ENCODE results near the gene C14orf180. TPM values are rescaled to one million over a fixed set of nuclear protein-coding genes. Genes with fewer than 3 reads are reported as not detected.

Gene C14orf180
- total RNA-seq, 4 donors from 2014 or later, result 0.13 to 1.5 (median 0.53) TPM

DNA sequence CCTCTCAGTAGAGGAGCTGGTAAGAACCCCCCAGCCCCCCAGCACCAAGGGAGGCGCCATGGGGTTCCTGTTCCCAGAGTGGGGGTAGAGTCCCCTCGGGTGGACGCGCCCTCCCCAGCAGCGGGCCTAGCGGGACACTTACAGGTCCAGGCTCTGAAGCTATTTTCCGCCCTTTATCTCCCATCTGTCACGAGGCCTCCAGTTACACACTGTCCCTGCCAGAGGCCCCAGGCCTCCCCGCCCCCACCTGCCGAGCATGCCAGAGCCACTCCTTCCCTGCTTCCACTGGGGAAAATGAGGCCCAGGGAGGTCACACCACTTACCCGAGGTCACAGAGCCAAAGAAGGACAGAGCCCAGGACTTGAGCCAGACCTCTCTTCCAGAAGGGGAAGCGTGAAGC lies 3.1 kb downstream of the C14orf180 start:
- intact Hi-C loops (cut with DNase I), result no loop called here
- Histone ChIP-seq H3K4me3 (replicated peaks in 1 of 3) (no peak overlapping the region), H3K9me3 (no peaks in the 10 kb centered on the region), H3K36me3 (no peaks in the 10 kb centered on the region), H3K27ac (peak overlapping the region in 1 of 3 donors; percentile 12), H3K27me3 (no peaks in the 10 kb centered on the region), H3K4me1 (peaks cover 24 to 31% of the 10 kb centered on the region in 2 donors)
- 56 to 67% methylated on average over 11 of the region's 12 CpGs for WGBS, 2 donors
- TF ChIP-seq POLR2A (IDR thresholded peaks at IDR 0.05), result no peak
- TF ChIP-seq, protein P1, sequence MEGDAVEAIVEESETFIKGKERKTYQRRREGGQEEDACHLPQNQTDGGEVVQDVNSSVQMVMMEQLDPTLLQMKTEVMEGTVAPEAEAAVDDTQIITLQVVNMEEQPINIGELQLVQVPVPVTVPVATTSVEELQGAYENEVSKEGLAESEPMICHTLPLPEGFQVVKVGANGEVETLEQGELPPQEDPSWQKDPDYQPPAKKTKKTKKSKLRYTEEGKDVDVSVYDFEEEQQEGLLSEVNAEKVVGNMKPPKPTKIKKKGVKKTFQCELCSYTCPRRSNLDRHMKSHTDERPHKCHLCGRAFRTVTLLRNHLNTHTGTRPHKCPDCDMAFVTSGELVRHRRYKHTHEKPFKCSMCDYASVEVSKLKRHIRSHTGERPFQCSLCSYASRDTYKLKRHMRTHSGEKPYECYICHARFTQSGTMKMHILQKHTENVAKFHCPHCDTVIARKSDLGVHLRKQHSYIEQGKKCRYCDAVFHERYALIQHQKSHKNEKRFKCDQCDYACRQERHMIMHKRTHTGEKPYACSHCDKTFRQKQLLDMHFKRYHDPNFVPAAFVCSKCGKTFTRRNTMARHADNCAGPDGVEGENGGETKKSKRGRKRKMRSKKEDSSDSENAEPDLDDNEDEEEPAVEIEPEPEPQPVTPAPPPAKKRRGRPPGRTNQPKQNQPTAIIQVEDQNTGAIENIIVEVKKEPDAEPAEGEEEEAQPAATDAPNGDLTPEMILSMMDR (IDR thresholded peaks at IDR 0.05), result no peak
- peak; percentile 13 to 17 for DNase-seq

DNA sequence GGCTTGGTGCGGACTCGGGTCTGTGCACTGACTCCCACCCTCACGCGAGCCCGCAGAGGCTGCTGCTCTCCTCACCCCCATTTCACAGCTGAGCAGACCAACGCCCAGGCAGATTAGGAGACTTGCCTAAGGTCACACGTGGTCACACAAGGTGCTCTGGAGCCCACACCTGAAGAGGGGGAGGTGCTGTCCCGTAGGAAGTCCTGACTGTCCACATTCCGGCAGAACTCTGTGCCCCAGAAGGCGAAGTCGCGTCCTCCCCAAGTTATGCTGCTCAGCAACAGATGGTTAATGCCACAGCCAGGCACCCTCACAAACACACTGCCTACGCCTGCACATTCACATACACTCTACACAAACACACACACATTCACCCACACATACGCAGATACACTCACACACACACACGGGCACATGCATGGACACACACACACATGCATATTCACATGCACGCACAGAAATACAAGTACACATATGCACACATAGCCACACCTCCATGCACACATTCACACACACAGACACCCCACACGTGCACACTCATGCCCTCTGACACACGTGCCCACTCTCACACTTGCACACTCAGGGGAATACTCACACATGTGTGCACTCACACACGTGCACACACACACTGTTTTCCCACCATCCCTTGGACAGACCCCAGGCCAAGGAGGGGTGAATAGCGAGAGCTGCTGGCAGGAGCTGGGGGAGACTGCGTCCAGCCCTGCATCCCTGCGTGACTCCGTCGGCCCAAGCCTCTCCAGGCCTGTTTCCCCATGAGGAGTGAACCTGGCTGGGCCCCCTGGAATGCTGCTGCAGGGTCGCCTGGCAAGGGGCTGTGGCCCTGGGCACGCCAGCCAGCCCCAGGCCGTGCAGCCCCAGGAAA lies 4.1 kb downstream of the C14orf180 start:
- intact Hi-C loops (cut with DNase I), result no loop called here
- no peaks in the 10 kb centered on the region for H3K27me3 ChIP-seq
- no peaks in the 10 kb centered on the region for H3K9me3 ChIP-seq
- no peak overlapping the region for H3K27ac ChIP-seq
- H3K4me1 ChIP-seq, result peaks cover 24 to 31% of the 10 kb centered on the region in 2 donors
- TF ChIP-seq POLR2A (IDR thresholded peaks at IDR 0.05), result no peak
- TF ChIP-seq, protein P1 (IDR thresholded peaks at IDR 0.05), result no peak
- no peak overlapping the region for H3K4me3 ChIP-seq (replicated peaks in 1 of 3)
- WGBS, 2 donors, result 79% methylated on average over 21 to 27 of the region's 27 CpGs
- no peak for DNase-seq
- H3K36me3 ChIP-seq, result no peaks in the 10 kb centered on the region

DNA sequence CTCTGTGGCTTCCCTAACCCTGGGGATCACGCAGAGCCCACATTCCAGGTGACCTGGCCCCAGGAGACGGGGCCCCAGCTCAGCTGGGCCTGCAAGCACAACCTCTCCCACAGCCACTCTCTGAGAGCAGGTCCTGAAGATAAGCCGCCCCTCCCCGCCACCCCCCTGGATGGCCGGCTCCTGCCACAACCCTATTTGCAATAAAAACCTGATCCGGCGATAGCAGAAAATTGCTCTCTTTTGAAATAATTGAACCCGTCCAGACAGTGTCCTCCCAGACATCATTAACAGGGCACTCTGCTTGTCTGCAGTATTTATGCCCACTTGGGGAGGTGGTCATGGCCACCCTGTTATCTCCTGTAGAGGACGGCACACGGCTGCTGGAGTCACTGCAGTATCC lies 5.0 kb downstream of the C14orf180 start:
- no peaks in the 10 kb centered on the region for H3K9me3 ChIP-seq
- intact Hi-C loops (cut with DNase I), result no loop called here
- 86 to 88% methylated on average over 8 to 10 of the region's 10 CpGs for WGBS, 2 donors

DNA sequence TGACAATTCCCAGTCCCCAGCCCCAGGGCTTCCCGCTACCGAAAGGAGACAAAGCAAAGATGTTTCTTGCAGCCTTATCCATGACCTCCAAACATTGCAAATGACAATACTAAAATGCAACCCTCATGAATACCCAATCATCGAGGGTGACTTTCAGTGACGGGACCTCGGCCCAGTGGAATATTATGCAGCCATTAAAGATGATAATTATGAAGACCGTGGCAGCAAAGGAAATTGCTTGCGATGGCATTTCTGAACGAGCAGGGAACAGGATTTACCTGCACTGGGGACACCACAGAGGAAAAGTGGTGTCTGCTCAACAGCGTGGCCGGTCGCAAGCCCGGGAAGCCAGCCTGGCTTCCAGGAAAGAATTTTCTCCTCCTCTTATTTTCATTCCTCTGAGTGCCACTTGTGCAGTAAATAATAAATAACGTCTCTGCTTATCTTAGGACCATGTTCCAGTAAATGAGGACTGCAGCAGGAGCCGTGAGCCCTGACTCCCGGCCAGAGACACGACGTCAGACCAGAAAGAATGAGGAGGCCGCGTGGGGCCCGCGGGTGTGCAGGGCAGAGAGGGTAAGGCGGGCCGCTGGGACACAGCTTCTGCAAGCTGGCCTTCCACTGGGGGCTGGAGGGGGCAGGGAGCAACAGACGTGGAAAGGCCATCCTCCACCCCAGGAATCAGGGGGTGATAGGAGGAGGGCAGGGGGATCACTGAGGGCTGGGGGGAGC lies 6.6 kb downstream of the C14orf180 start:
- no peak for TF ChIP-seq POLR2A (IDR thresholded peaks at IDR 0.05)
- TF ChIP-seq, protein P1 (IDR thresholded peaks at IDR 0.05), result no peak
- no peak for DNase-seq
- Histone ChIP-seq H3K27me3 (no peaks in the 10 kb centered on the region), H3K9me3 (no peaks in the 10 kb centered on the region), H3K4me3 (replicated peaks in 1 of 3) (no peak overlapping the region), H3K27ac (no peak overlapping the region), H3K36me3 (no peaks in the 10 kb centered on the region), H3K4me1 (peaks cover 3 to 7% of the 10 kb centered on the region in 2 donors)
- intact Hi-C loops (cut with DNase I), result no loop called here
- WGBS, 2 donors, result 69 to 78% methylated on average over 20 to 24 of the region's 24 CpGs

More for the DNA sequence above, 5.0 kb downstream of the C14orf180 start:
- H3K27me3 ChIP-seq, result no peaks in the 10 kb centered on the region
- H3K4me1 ChIP-seq, result peaks cover 19 to 23% of the 10 kb centered on the region in 2 donors
- H3K36me3 ChIP-seq, result no peaks in the 10 kb centered on the region
- DNase-seq, result no peak
- no peak overlapping the region for H3K27ac ChIP-seq
- TF ChIP-seq, protein P1 (IDR thresholded peaks at IDR 0.05), result no peak
- TF ChIP-seq POLR2A (IDR thresholded peaks at IDR 0.05), result no peak
- no peak overlapping the region for H3K4me3 ChIP-seq (replicated peaks in 1 of 3)
